Glomerular visceral epithelial cell (primary cell): ENCODE measurements around the gene RIPOR2.
"Not testable (repeated sequence)": the region's sequence is repeated elsewhere in the genome, so short reads cannot be mapped to it uniquely, and the experiment has no call there.

Experiments used
- DNase-seq: peaks from one replicate; pipeline ENCODE4 v3.0.0-alpha.2; 2016; ENCODE audit errors: extremely low spot score

The RIPOR2 gene

DNA sequence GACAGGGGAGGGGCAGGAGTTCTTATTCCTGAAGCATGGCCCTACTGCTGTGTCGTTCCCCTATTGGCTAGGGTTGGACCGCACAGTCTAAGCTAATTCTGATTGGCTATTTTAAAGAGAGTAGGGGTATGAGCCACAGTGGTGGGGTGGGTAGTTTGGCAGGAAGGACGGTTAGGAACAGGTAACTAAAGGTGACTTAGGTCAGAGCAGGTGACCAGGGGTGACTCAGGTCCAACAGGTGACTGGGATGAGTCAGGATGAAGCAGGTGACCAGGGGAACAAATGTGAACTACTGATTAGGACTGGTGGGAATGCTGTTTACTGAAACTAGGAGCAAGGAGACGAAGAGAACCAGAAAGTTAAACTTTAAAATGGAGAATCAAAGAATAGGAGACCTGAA is 58.0 kb downstream of the RIPOR2 start:
- DNase-seq, result not testable (repeated sequence)

DNA sequence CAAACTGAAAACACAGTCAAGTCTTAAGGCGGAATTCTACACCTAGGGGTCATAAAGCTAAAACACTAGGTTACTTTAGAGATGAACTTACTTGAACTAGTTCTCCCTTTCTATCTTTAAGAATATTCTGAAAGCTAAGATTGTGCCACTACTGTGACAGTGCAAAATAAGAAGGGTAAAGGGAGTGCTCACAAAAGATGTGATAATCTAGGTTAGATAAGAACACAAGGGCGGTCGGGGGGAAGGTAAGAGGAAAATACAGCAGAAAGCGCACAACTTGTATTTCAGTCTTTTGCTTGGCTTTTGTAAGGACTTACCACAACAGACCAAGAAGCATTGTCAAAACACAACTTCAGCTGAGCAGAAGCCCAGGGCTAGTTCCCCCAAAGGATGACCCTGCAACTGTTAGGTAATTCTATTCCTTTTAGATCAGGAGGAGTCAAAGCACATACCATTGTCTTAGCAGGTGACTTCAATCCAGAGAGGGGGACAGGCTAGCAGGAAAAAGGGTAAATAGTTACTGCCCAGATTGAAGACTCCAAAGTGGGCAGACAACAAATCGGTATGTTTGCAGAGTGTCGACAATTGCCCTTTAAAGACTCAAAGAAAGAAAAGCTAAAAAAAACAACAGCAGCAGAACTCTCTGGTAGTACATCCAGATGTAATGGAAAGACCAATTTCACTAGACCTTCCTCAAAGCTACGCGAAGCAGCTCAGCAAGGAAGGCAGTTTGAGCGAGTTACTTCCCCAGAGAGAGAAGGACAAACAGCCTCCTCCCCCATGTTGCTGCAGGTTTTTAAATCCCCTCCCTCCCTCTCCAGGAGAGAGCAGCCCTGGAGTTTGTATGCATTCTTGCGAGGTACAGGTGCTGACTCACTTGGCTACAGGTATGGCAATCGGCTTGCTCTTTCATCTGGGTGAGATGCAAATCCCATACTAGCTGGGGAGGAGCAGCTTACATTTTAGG is 59.0 kb downstream of the RIPOR2 start:
- DNase-seq, result no peak

DNA sequence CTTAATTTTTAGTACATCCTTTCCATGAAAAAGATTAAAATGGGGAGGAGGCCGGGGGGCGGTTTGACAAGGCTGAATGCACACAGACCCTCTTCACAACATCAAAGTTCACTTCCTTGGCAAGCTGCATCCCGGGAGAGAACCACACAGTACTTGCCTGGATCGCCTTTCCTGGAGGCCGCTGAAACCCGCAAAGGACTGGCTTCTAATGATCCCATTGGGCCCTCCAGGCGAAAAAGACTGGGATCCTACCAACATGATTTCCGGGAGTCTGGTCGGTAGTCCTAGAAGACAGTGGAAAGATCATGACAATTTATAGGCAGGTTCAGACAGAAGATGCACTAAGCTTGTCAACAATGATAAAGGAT is 60.2 kb downstream of the RIPOR2 start:
- no peak for DNase-seq

DNA sequence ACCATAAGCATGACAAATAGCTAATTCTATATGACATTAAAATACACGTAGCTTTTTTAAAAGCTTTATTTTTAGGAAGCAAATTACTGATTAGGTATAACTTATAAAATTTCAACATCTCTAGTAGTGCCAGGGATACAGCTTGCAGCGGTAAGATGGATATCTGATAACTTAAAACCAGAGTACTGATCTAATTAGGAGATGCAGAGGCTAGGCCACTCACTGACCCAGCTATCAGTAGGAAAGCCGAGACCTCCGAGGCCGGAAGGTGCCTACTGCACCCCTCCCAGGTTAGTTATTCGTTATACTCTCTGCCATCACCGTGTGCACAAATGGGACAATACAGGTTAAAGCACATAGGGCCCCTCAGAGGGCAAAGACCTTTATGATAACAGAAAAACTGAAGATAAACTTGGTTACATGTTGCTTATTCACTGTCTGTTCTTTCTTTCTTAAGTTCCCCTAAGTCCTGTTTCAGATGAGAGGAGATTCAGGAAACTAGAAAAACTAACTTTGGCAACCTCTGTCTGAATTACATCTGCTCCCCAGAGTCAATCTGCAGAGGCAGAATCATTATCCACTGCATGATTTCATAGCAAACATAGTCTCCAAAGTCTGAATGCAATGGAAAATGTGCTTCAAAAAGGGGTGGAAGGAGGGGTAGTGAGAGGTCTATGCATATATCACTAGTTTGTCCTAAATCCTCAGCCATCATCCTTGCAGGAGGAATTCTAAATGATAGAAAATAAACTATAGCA is 60.8 kb downstream of the RIPOR2 start:
- DNase-seq, result no peak

DNA sequence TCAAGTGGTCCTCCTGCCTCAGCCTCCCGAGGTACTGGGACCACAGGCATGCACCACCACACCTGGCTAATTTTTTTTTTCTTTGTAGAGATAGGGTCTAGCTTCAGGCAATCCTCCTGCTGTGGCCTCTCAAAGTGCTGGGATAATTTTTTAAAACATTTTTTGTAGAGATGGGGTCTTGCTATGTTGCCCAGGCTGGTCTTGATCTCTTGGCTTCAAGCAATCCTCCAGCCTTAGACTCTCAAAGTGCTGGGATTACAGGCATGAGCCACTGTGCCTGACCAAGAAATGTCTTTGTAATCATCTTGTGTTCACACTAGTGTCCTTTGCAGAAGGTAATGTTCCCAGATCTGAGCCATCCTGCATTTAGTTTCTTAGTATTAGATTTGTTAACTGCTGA is 61.6 kb downstream of the RIPOR2 start:
- no peak for DNase-seq

DNA sequence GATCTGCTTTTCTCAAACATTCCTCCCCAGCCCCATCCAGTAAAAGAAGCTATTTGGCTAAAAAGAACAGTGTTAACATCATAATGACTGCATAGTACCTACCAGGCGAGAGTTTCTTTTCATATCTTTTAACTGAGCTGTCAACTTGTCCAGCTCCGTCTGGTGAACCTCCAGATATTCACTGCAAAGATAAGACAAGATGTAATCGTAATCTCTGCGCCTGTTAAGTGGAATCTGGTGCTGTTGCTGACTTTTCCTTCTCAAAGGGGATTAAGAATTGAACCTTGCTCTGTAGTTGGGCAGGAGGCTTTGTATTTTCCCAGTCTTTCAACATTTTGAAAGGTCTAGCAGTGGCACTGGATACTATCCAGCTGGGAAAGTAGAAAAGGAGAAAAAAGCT is 63.0 kb downstream of the RIPOR2 start:
- DNase-seq, result no peak

DNA sequence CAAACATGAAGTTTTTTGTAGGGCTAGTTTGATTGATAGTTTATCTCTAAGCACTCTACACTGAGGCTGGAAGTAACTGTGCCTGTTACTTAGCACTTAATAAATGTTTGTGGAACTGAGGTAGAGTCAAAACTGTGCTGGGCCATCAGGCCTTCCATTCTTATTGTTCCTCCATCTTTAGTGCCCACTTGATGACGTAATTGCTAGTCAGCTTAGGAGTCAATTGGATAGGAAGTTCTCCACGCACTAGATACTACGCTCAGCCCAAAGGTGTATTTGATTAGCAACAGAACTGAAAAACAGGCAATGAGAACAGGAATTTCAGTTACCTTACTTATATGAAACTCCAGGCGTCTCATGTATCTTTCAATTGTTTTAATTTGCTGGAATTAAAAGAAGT is 67.0 kb downstream of the RIPOR2 start:
- no peak for DNase-seq

DNA sequence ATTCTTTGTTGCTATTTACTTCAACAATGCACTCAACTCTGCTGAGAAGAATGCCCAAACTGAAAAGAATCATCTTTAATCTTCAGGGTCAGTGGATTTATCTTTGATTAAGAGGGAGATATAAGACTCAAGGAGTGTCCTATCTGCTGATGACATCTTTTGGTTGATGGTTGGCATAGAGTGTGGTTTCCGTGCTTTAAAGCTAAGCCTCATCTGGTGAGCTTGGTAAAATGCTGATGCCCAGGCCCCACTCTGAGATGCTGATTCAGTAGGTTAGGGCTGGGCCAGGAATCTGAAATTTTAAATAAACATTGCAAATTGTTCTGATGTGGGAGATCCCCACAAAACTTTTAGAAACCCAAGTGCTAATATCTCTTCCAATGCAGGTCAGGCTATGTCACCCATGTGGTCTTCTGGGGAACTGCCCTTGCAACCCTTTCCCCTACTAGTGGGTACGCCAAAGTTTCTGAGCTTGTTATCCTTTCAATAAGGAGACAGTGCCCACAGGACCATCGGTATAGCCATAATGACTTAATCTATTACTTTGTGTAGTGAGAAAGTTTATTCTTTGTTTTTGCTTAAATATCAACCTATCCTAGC is 68.6 kb downstream of the RIPOR2 start:
- no peak for DNase-seq

DNA sequence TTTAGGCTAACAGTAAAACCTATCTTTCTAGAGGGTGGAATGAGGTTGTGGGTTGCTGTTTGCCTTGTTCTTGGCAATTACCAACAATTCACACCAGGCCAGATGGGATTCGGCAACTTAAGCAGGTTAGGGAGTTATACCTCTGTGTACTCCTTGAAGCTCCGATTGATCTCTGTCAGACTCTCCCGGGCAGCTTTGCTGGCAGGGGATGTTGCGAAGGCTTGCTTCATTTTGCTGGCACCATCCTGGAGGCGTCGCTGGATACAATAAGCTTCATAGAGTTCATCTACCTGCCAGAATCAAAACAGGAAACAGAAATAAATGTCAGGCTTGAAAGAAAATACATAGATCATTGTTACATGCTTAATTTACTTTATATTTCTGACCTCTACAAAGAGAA is 70.6 kb downstream of the RIPOR2 start:
- no peak for DNase-seq

DNA sequence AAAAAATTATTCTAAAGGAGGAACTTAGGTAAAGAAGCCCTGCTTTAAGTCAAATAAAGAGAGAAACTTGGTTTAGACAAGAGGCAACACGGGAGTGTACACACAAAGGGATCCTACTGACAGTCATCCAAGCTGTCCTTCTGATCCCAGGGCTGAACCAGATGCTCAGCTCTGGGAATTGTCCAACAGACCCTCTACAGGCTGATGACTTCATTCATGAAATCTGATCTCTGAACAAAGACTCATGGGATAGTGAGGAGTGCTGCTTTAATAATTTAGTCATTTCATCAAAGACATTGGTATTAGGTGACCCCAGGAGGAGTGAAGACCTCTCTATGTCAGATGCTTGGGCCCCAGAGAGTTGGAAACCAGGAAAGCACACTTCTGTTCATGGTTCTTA is 71.4 kb downstream of the RIPOR2 start:
- DNase-seq, result no peak

DNA sequence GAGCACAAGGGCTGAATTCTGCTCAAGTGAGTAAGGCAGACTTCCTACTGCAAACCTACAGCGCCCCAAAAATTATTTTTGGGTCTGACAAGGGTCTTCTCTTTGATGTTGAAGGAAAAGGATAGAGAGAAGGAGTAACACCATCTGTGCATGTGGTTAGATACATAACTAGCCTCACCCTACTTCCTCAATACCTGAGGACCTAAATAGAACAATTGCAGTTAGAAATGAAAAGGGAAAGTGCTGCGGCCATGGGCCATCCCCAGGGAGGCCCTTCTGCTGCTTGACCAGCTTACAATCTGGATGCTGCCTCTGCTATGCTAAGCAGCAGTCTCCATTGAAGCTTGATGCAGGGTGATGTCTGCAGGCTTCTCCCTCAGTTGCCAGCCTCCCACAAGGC is 73.8 kb downstream of the RIPOR2 start:
- no peak for DNase-seq

DNA sequence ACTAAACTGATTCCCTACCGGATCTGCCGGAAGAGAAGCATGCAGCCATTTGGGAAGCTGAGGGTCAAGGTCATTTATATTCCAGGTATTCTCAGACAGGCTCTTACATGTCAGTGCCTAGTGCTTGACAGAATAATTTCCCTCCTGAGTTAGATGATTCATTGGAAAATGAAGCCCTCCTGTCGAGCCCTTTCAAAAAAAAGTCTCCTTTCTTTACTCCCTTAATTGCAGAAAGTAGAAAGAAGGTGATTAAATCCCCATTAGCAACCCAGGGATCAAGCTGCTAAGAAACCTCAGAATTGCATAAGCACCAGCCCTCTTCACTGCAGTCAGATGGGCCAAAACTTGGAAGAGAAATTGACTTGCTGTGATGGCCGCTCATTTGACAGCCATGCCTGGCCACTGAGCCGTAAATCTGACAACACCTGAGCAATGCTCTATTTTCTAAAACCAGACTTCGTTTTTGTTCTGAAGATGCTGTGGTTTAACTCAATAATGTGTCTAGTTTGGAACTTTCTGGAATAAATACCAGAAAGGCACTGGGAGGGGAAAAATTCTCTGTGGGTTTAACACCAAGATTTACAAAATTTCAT is 76.1 kb downstream of the RIPOR2 start:
- DNase-seq, result no peak

DNA sequence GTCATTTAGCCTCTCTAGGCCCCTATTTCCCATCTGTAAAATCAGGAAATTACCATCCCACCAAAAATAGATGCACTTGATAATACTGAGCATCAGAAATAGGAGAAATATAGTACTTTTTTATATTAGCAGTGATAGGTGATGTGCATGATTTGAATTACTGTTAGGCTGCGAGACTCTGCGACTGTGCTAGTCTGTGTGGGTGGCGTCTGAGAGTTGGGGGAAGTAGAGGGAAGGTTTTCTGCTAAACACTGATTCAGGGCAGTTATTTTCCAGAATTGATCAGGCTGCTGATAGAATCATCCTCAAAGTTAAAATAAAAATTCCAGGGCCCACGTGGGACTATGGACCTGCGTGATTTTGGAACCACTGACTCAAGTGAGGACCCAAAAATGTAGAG is 76.6 kb downstream of the RIPOR2 start:
- DNase-seq, result no peak

DNA sequence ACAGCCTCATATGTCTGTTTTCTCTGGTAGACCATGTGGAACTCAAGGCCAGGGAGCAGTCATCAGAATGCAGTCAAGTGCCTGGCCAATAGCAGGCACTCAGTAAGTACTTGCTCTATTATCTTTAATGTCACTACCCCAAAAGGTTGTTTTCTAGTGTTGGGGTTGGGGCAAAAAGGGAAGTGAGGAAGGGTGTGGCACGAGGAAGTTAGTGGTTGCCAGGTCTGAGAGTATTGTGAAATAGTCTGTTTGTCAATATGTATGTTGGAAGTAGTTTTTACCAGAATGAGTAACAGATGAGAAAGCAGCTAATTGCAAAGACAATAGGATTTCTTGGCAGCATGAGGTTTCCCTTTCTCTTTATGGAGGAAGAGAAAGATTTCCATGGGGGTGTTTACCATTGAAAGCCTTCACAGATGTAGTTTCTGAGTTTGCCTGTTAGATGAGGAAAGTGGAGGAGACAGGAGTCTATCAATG is 77.5 kb downstream of the RIPOR2 start:
- no peak for DNase-seq

DNA sequence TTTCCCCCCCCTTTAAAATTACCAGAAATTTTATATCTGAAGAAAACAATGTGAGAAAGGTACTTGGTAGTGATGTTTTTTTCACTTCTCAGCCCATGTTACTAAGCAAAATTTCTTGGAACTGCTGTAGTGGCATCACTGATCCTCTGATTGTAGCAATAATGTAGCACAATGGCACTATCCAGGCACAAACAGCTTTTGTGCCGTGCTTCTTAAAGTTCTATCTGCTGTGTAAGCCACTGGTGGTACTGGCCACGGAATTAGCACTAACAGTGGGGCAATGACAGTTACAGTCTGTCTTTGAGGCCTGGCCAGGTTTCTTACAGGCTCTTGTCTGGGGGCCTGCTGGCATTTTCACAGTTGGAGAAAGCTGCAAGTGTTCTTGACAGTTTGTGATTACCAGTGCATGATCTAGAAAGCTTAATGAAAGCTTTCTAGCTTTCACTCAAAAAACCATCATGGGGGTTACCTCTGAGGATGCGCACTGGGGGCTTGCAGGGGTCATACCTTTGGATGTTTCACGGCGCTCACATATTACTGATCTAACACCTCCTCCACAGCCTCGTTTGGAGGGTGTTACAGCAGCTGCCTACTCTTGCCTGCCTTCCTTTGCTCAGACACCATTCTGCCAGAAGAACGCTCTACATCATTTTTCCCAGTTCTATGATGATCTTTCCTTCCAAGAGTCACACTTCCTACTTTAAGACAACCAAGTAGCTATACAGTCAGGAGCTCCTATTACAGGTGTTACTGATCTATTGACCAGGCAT is 78.7 kb downstream of the RIPOR2 start:
- DNase-seq, result no peak

DNA sequence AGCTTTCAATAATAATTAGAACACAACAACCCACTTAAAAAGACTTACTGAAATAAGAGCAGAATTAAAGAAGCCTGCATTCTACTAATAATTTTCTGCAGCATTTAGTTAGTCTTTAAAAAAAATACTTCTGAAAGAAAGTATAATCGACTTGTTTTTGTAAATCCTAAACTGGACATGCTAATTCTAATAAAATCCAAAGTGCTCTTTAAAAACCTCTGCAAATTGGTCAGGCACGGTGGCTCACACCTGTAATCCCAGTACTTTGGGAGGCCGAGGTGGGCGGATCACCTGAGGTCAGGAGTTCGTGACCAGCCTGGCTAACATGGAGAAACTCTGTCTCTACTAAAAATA is 79.5 kb downstream of the RIPOR2 start:
- no peak for DNase-seq

DNA sequence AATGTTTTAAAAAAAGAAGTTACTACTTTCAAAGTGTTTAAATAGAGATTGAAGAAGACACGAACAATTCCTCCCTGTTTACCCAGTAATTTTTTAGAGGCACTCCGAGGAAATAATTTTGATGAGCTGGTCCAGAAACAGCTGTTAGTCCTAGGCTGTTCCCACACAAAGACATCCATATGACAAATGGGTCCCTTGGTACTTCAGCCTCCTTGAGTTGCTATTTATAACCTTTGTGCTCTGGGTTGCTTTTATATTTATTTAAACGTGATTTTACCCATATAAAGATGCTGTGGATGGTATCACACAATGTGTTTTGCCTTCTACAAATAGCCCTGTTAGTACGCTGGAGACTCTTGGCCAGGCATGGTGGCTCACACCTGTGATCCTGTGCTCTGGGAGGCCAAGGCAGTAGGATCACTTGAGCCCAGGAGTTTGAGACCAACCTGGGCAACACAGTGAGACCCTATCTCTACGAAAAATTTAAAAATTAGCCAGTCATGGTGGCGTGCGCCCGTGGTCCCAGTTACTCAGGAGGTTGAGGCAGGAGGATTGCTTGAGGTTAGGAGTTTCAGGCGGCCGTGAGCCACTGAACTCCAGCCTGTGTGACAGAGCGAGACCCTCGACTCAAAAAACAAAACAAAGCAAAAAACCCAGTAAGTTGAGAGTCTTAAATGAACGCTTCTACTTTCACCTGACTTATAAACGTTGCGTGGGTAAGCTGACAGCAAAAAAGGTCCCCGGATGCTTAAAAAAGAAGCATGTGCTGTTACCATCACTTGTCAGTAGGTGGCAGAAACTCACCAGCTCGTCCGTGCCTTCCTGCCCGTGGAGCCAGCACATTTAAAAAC is 80.1 kb downstream of the RIPOR2 start:
- DNase-seq, result peak; percentile 66

DNA sequence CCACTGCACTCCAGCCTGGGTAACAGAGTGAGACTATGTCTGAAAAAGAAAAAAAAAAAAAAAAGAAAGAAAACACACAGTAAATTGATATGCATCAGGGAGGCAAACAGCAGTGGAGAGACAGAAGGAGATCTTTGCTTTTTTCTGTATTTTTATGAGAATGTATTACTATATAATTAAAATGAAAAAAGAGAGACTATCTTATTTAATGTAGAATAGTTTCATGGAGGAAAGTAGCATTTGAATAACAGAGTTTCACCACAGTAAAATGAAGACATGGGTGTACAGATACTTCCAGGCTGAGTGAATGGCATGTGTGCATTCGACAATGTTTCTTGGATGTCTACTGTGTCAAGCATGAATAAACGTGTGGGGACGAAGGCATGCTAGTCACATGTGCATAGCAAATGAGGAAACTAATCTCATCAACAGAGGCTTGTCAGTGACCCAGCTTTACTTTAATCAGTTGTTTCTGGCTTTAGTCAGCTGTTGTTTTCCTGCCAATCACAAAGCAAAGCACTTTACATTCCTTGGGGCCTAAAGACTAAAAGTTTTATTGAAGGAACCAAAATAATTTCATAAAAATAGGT is 81.6 kb downstream of the RIPOR2 start:
- DNase-seq, result no peak

DNA sequence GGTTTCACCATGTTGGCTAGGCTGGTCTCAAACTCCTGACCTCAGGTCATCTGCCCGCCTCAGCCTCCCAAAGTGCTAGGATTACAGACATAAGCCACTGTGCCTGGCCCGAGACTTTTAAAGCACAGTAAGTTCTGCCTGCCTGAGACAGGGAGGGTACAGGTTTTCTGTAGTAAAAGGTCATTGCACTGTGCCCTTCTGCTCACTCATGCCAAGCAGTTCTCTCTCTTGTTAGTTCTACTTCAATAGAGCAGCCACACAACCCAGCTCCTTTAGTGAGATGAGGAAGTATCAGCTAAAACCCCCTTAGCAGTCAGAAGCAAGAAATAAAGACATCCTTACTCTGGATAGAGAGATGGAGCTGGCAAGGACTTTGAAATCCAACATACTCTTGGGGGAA is 84.7 kb downstream of the RIPOR2 start:
- DNase-seq, result peak; percentile 34

DNA sequence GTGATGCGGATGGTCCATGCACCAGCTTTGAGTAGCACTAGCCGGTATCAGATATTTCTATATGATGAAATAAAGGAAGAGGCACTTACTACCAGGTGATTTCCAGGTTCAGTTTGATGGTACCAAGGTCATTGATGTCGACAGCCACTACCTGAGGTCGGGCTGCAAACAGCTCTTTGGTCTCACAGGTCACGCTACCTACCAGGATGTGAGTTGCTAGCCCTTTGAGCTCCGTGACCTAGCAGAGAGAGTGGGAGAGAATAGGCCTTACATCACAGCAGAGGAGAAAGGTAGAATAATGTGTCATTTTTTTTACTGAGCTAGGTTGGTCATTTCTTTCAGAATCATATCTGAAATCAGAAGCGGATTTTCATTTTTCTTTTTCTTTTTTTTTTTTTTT is 86.0 kb downstream of the RIPOR2 start:
- no peak for DNase-seq
